Stimulated activated CD4-positive, alpha-beta T cell treated with anti-CD3 and anti-CD28 coated beads, Interleukin-2, amount 100 ng/mL, for 48 hours (primary cell): ENCODE results near the gene RNPS1.

Source experiments
- DNase-seq, 2 donors: peaks; one replicate each; pipeline ENCODE4 v3.0.0-alpha.2; 2020

The RNPS1 gene

GRCh38 chr16:2233872-2234812 lies 33.8 kb downstream of the RNPS1 start:
- no peak for DNase-seq

GRCh38 chr16:2233046-2233775 lies 34.7 kb downstream of the RNPS1 start:
- no peak for DNase-seq

GRCh38 chr16:2232094-2232990 lies 35.6 kb downstream of the RNPS1 start:
- DNase-seq, result no peak

GRCh38 chr16:2231016-2231931 lies 36.7 kb downstream of the RNPS1 start:
- DNase-seq, result no peak

- DNase-seq, result no peak
Measured at GRCh38 chr16:2230376-2230775, 37.5 kb downstream of the RNPS1 start.

GRCh38 chr16:2229632-2230250 lies 38.2 kb downstream of the RNPS1 start:
- DNase-seq, result no peak

GRCh38 chr16:2229091-2229490 lies 38.8 kb downstream of the RNPS1 start:
- DNase-seq, result no peak

GRCh38 chr16:2228161-2228824 lies 39.6 kb downstream of the RNPS1 start:
- DNase-seq, result no peak

GRCh38 chr16:2226918-2227317 lies 41.0 kb downstream of the RNPS1 start:
- no peak for DNase-seq

GRCh38 chr16:2226245-2226793 lies 41.6 kb downstream of the RNPS1 start:
- DNase-seq, result no peak

- no peak for DNase-seq
Measured at GRCh38 chr16:2223942-2224486, 43.9 kb downstream of the RNPS1 start.

GRCh38 chr16:2223221-2223941 lies 44.5 kb downstream of the RNPS1 start, which contains the start of gene E4F1:
Gene E4F1, plus strand, starts transcription at chr16:2223591. Its CDS starts 23 bp downstream, at chr16:2223614.
- DNase-seq, result peak; percentile 99 to 100

GRCh38 chr16:2216330-2216729 lies 51.6 kb downstream of the RNPS1 start:
- no peak for DNase-seq

GRCh38 chr16:2214719-2214968 lies 53.3 kb downstream of the RNPS1 start, which contains the start of gene PGP:
Gene PGP, minus strand, starts transcription at chr16:2214840. Its CDS starts 63 bp downstream, at chr16:2214777.
- no peak for DNase-seq

GRCh38 chr16:2213817-2214718 lies 53.9 kb downstream of the RNPS1 start:
- no peak for DNase-seq

GRCh38 chr16:2212362-2213324 lies 55.3 kb downstream of the RNPS1 start:
- DNase-seq, result no peak

GRCh38 chr16:2211923-2212347 lies 56.0 kb downstream of the RNPS1 start:
- no peak for DNase-seq
